Trophoblast cell (in vitro differentiated cells and primary cell): ENCODE results near the gene NR6A1.

Experiments used
- DNase-seq, 2 donors: peaks; one replicate each; pipeline ENCODE4 v3.0.0-alpha.2; 2016
- H2AFZ ChIP-seq: 2 replicates; pipeline ENCODE4 v1.6.1; 2013; ENCODE audit warnings: low read length, moderate library complexity, mild to moderate bottlenecking; ENCODE audit not compliant: insufficient read depth, poor library complexity
- H2AK5ac ChIP-seq: 2 replicates; pipeline ENCODE4 v1.6.1; 2013; ENCODE audit warnings: mild to moderate bottlenecking, low read length
- H2BK120ac ChIP-seq: 2 replicates; pipeline ENCODE4 v1.6.1; 2013; ENCODE audit warnings: low read length, mild to moderate bottlenecking, moderate library complexity; ENCODE audit not compliant: insufficient read depth, poor library complexity
- H2BK12ac ChIP-seq: 2 replicates; pipeline ENCODE4 v1.6.1; 2013; ENCODE audit warnings: mild to moderate bottlenecking, low read length, moderate library complexity
- H2BK5ac ChIP-seq: 2 replicates; pipeline ENCODE4 v1.6.1; 2013; ENCODE audit warnings: low read length, low read depth, moderate library complexity, mild to moderate bottlenecking; ENCODE audit not compliant: poor library complexity
- H3K14ac ChIP-seq: 2 replicates; pipeline ENCODE4 v1.6.1; 2013; ENCODE audit warnings: mild to moderate bottlenecking, low read length
- H3K18ac ChIP-seq: 2 replicates; pipeline ENCODE4 v1.6.1; 2013; ENCODE audit warnings: mild to moderate bottlenecking, low read length
- H3K23ac ChIP-seq: 2 replicates; pipeline ENCODE4 v1.6.1; 2013; ENCODE audit warnings: low read length
- H3K27ac ChIP-seq: 2 replicates; pipeline ENCODE4 v1.5.1; 2013; ENCODE audit warnings: low read depth, mild to moderate bottlenecking, inconsistent platforms, low read length, moderate library complexity
- H3K27me3 ChIP-seq: 2 replicates; pipeline ENCODE4 v1.6.1; 2013; ENCODE audit warnings: inconsistent platforms, mild to moderate bottlenecking, low read length, moderate library complexity; ENCODE audit not compliant: insufficient read depth
- H3K36me3 ChIP-seq, 2 experiments: 1 replicate in 1 of 2; 2 replicates in 1 of 2; pipeline ENCODE4 v1.6.1; 2013; ENCODE audit warnings: low read length in 2 of 2, mild to moderate bottlenecking in 2 of 2, moderate library complexity in 1 of 2; ENCODE audit not compliant: insufficient read depth in 2 of 2, control insufficient read depth in 1 of 2
- H3K4ac ChIP-seq: 2 replicates; pipeline ENCODE4 v1.6.1; 2013; ENCODE audit warnings: low read depth, mild to moderate bottlenecking, low read length, moderate library complexity
- H3K4me1 ChIP-seq, 2 experiments: 1 replicate in 1 of 2; 2 replicates in 1 of 2; pipeline ENCODE4 v1.6.1; 2013; ENCODE audit warnings: low read length in 2 of 2, mild to moderate bottlenecking in 2 of 2, moderate library complexity in 1 of 2; ENCODE audit not compliant: insufficient read depth in 2 of 2, control insufficient read depth in 1 of 2
- H3K4me2 ChIP-seq: 2 replicates; pipeline ENCODE4 v1.6.1; 2013; ENCODE audit warnings: inconsistent platforms, mild to moderate bottlenecking, low read length, moderate library complexity
- H3K4me3 ChIP-seq: 2 replicates; pipeline ENCODE4 v1.5.1; 2013; ENCODE audit warnings: mild to moderate bottlenecking, low read depth, low read length, inconsistent platforms
- H3K79me1 ChIP-seq: one replicate; pipeline ENCODE4 v1.6.1; 2013; ENCODE audit warnings: low read length
- H3K79me2 ChIP-seq: 2 replicates; pipeline ENCODE4 v1.6.1; 2013; ENCODE audit warnings: low read length, mild to moderate bottlenecking; ENCODE audit not compliant: control insufficient read depth, insufficient read depth, poor library complexity
- H3K9ac ChIP-seq: 2 replicates; pipeline ENCODE4 v1.6.1; 2013; ENCODE audit warnings: mild to moderate bottlenecking, low read length
- H3K9me3 ChIP-seq: 2 replicates; pipeline ENCODE4 v1.6.1; 2013; ENCODE audit warnings: low read depth, mild to moderate bottlenecking, control low read depth, inconsistent platforms, low read length; ENCODE audit not compliant: insufficient read depth
- H4K12ac ChIP-seq: 2 replicates; pipeline ENCODE4 v1.6.1; 2013; ENCODE audit warnings: low read depth, mild to moderate bottlenecking, low read length, moderate library complexity
- H4K8ac ChIP-seq: 2 replicates; pipeline ENCODE4 v1.6.1; 2013; ENCODE audit warnings: low read depth, mild to moderate bottlenecking, low read length, moderate library complexity
- H4K91ac ChIP-seq: one replicate; pipeline ENCODE4 v1.6.1; 2013; ENCODE audit warnings: low read depth, mild to moderate bottlenecking, low read length, moderate library complexity
- WGBS: extraction: QIAGEN DNeasy Blood & Tissue Kit; methylation state at CpG from one replicate; pipeline ENCODE4 v1.1.7; 2013; ENCODE audit warnings: missing lambda C conversion rate; ENCODE audit not compliant: insufficient read length, insufficient coverage; ENCODE audit errors: extremely low coverage; 5-methylcytosine and 5-hydroxymethylcytosine counted together

The NR6A1 gene

GRCh38 chr9:124758061-124758460 is 13.1 kb downstream of the NR6A1 start:
- Histone ChIP-seq H3K4me3 (no peak overlapping the region), H3K4ac (no peak overlapping the region), H3K27me3 (no peaks in the 10 kb centered on the region), H2BK5ac (no peak overlapping the region), H4K8ac (no peak overlapping the region), H3K23ac (no peak overlapping the region), H2BK120ac (no peak overlapping the region), H2AFZ (no peak overlapping the region), H3K27ac (no peak overlapping the region), H3K9ac (no peak overlapping the region), H3K4me1 (no peaks in the 10 kb centered on the region), H2AK5ac (no peak overlapping the region), H3K4me2 (peak overlapping the region; percentile 13), H3K79me2 (no peaks in the 10 kb centered on the region), H2BK12ac (no peak overlapping the region), H4K91ac (no peak overlapping the region), H4K12ac (no peak overlapping the region), H3K36me3 (no peaks in the 10 kb centered on the region), H3K18ac (no peak overlapping the region), H3K14ac (no peak overlapping the region), H3K9me3 (no peaks in the 10 kb centered on the region), H3K79me1 (no peaks in the 10 kb centered on the region)
- no CpG with 5 or more reads among the region's 3 CpGs for WGBS
- DNase-seq: peak in 1 of 2 donors; percentile 15

- H3K9ac ChIP-seq: no peak overlapping the region
- H3K36me3 ChIP-seq: no peaks in the 10 kb centered on the region
- H4K12ac ChIP-seq: no peak overlapping the region
- no peaks in the 10 kb centered on the region for H3K79me1 ChIP-seq
- H3K14ac ChIP-seq: no peak overlapping the region
- H3K23ac ChIP-seq: no peak overlapping the region
- no peak overlapping the region for H3K4ac ChIP-seq
- H2AK5ac ChIP-seq: no peak overlapping the region
- H3K27me3 ChIP-seq: no peaks in the 10 kb centered on the region
- H4K8ac ChIP-seq: no peak overlapping the region
- H3K79me2 ChIP-seq: no peaks in the 10 kb centered on the region
- H3K4me3 ChIP-seq: no peak overlapping the region
- H2AFZ ChIP-seq: no peak overlapping the region
- H3K27ac ChIP-seq: no peak overlapping the region
- no peak overlapping the region for H2BK5ac ChIP-seq
- no peak overlapping the region for H2BK12ac ChIP-seq
- no peak overlapping the region for H4K91ac ChIP-seq
- no peak for DNase-seq
- H3K18ac ChIP-seq: no peak overlapping the region
- H3K9me3 ChIP-seq: no peaks in the 10 kb centered on the region
- no peaks in the 10 kb centered on the region for H3K4me1 ChIP-seq
- no peak overlapping the region for H3K4me2 ChIP-seq
- WGBS: no CpG with 5 or more reads among the region's 6 CpGs
- H2BK120ac ChIP-seq: no peak overlapping the region
Measured at GRCh38 chr9:124757616-124758015, 13.5 kb downstream of the NR6A1 start.

GRCh38 chr9:124756011-124756410 is 15.1 kb downstream of the NR6A1 start:
- no peak overlapping the region for H3K27ac ChIP-seq
- H3K79me1 ChIP-seq: no peaks in the 10 kb centered on the region
- no peak overlapping the region for H4K8ac ChIP-seq
- WGBS: no CpG with 5 or more reads among the region's 2 CpGs
- no peak overlapping the region for H3K9ac ChIP-seq
- no peak overlapping the region for H2BK12ac ChIP-seq
- H3K4ac ChIP-seq: no peak overlapping the region
- no peak overlapping the region for H2BK120ac ChIP-seq
- H3K18ac ChIP-seq: no peak overlapping the region
- H3K4me1 ChIP-seq: no peaks in the 10 kb centered on the region
- H3K9me3 ChIP-seq: no peaks in the 10 kb centered on the region
- no peak overlapping the region for H3K4me3 ChIP-seq
- no peak overlapping the region for H2AK5ac ChIP-seq
- H2AFZ ChIP-seq: no peak overlapping the region
- H4K12ac ChIP-seq: no peak overlapping the region
- no peak overlapping the region for H3K4me2 ChIP-seq
- H3K79me2 ChIP-seq: no peaks in the 10 kb centered on the region
- H3K36me3 ChIP-seq: no peaks in the 10 kb centered on the region
- H3K27me3 ChIP-seq: no peaks in the 10 kb centered on the region
- H3K14ac ChIP-seq: no peak overlapping the region
- no peak overlapping the region for H4K91ac ChIP-seq
- DNase-seq: no peak
- H2BK5ac ChIP-seq: no peak overlapping the region
- no peak overlapping the region for H3K23ac ChIP-seq

DNA sequence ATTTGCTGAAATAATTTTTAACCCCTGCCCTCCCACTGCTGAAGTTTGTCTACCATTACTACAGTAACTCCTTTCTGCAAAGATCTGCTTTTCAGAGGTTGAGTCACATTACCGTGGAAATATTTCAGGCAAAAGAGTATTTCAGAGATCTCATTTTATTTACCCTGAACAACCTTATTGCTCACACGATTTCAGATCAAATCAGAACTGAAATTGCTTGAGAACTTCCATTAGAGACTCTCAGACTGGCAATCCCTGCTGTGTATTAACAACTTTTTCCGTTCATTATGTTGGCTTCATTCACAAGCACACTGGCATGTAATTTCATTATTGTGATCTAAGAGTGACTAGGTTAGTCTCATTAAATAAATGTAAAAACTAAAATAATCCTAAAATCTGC is 16.1 kb downstream of the NR6A1 start:
- WGBS: no CpG with 5 or more reads among the region's 3 CpGs
- no peaks in the 10 kb centered on the region for H3K9me3 ChIP-seq
- no peak overlapping the region for H3K14ac ChIP-seq
- no peaks in the 10 kb centered on the region for H3K36me3 ChIP-seq
- no peak overlapping the region for H2BK120ac ChIP-seq
- no peak overlapping the region for H2BK12ac ChIP-seq
- no peak overlapping the region for H4K8ac ChIP-seq
- H2AFZ ChIP-seq: no peak overlapping the region
- no peaks in the 10 kb centered on the region for H3K79me2 ChIP-seq
- H3K18ac ChIP-seq: no peak overlapping the region
- no peak overlapping the region for H2BK5ac ChIP-seq
- no peak overlapping the region for H4K12ac ChIP-seq
- no peak overlapping the region for H3K9ac ChIP-seq
- H2AK5ac ChIP-seq: no peak overlapping the region
- no peak for DNase-seq
- no peak overlapping the region for H3K4ac ChIP-seq
- H4K91ac ChIP-seq: no peak overlapping the region
- no peak overlapping the region for H3K4me3 ChIP-seq
- H3K27me3 ChIP-seq: no peaks in the 10 kb centered on the region
- H3K79me1 ChIP-seq: no peaks in the 10 kb centered on the region
- no peaks in the 10 kb centered on the region for H3K4me1 ChIP-seq
- H3K4me2 ChIP-seq: no peak overlapping the region
- H3K23ac ChIP-seq: no peak overlapping the region
- no peak overlapping the region for H3K27ac ChIP-seq
